ENCODE measurements around the gene CACNA1D. TPM values are rescaled to one million over a fixed set of nuclear protein-coding genes. Genes with fewer than 3 reads are reported as not detected.

CACNA1D gene
- total and polyA plus RNA-seq, 5 donors from 2014 or later: 0.03 to 0.44 TPM; not detected in 3

- H3K4me1 ChIP-seq (ENCODE audit: control insufficient read depth, insufficient read depth, low read length, poor library complexity, severe bottlenecking): peaks cover 3% of the 10 kb centered on the region
- no peaks in the 10 kb centered on the region for H3K9me3 Mint-ChIP-seq
- peaks cover 0 to 16% (median 4%) of the 10 kb centered on the region in 4 donors for H3K4me1 Mint-ChIP-seq
- no peaks in the 10 kb centered on the region for H3K9me3 ChIP-seq (ENCODE audit: control insufficient read depth in 2 of 2, low read length in 2 of 2)
- H3K27me3 ChIP-seq (ENCODE audit: control insufficient read depth, insufficient read depth, low read length): peaks cover 26% of the 10 kb centered on the region
- no peak overlapping the region for H3K27ac ChIP-seq (ENCODE audit: insufficient read depth, low read length, poor library complexity, severe bottlenecking)
- H3K4me3 ChIP-seq (ENCODE audit: low read depth, low read length): no peak overlapping the region
- H3K36me3 ChIP-seq (ENCODE audit: control insufficient read depth, insufficient read depth, low read length): no peaks in the 10 kb centered on the region
- ATAC-seq (ENCODE audit: low read depth in 2 of 2): no peak
- H3K27ac Mint-ChIP-seq: no peak overlapping the region
- peaks cover 73% of the 10 kb centered on the region for H3K27me3 Mint-ChIP-seq
- peak overlapping the region in 3 of 4 donors; percentile 2 to 37 (median 7) for H3K4me3 Mint-ChIP-seq
- DNase-seq: no peak
- no peaks in the 10 kb centered on the region for H3K36me3 Mint-ChIP-seq
Observed at GRCh38 chr3:53496392-53496670, 1.9 kb downstream of the CACNA1D start.

- Histone ChIP-seq H3K36me3 (ENCODE audit: control insufficient read depth, insufficient read depth, low read length) (no peaks in the 10 kb centered on the region), H3K9me3 (ENCODE audit: control insufficient read depth in 2 of 2, low read length in 2 of 2) (no peaks in the 10 kb centered on the region), H3K27me3 (ENCODE audit: control insufficient read depth, insufficient read depth, low read length) (peaks cover 26% of the 10 kb centered on the region), H3K27ac (ENCODE audit: insufficient read depth, low read length, poor library complexity, severe bottlenecking) (no peak overlapping the region), H3K4me3 (ENCODE audit: low read depth, low read length) (no peak overlapping the region), H3K4me1 (ENCODE audit: control insufficient read depth, insufficient read depth, low read length, poor library complexity, severe bottlenecking) (peaks cover 3% of the 10 kb centered on the region)
- ATAC-seq (ENCODE audit: low read depth in 2 of 2) (no peak), DNase-seq (no peak)
- H3K36me3 Mint-ChIP-seq: no peaks in the 10 kb centered on the region
- peaks cover 0 to 16% (median 4%) of the 10 kb centered on the region in 4 donors for H3K4me1 Mint-ChIP-seq
- H3K4me3 Mint-ChIP-seq: no peak overlapping the region
- no peak overlapping the region for H3K27ac Mint-ChIP-seq
- no peaks in the 10 kb centered on the region for H3K9me3 Mint-ChIP-seq
- H3K27me3 Mint-ChIP-seq: peaks cover 71% of the 10 kb centered on the region
Observed at GRCh38 chr3:53496984-53497383, 2.6 kb downstream of the CACNA1D start.

GRCh38 chr3:53498806-53499641 is 4.6 kb downstream of the CACNA1D start:
- peaks cover 0 to 12% (median 2%) of the 10 kb centered on the region in 4 donors for H3K4me1 Mint-ChIP-seq
- Histone ChIP-seq H3K4me1 (ENCODE audit: control insufficient read depth, insufficient read depth, low read length, poor library complexity, severe bottlenecking) (peaks cover 2% of the 10 kb centered on the region), H3K9me3 (ENCODE audit: control insufficient read depth in 2 of 2, low read length in 2 of 2) (no peaks in the 10 kb centered on the region), H3K36me3 (ENCODE audit: control insufficient read depth, insufficient read depth, low read length) (no peaks in the 10 kb centered on the region), H3K27ac (ENCODE audit: insufficient read depth, low read length, poor library complexity, severe bottlenecking) (no peak overlapping the region), H3K27me3 (ENCODE audit: control insufficient read depth, insufficient read depth, low read length) (peaks cover 25% of the 10 kb centered on the region), H3K4me3 (ENCODE audit: low read depth, low read length) (no peak overlapping the region)
- no peak for DNase-seq
- no peak overlapping the region for H3K4me3 Mint-ChIP-seq
- H3K9me3 Mint-ChIP-seq: no peaks in the 10 kb centered on the region
- H3K27me3 Mint-ChIP-seq: peaks cover 56% of the 10 kb centered on the region
- no peak for ATAC-seq (ENCODE audit: low read depth in 2 of 2)
- no peaks in the 10 kb centered on the region for H3K36me3 Mint-ChIP-seq
- no peak overlapping the region for H3K27ac Mint-ChIP-seq

GRCh38 chr3:53500165-53500777 is 5.9 kb downstream of the CACNA1D start:
- H3K4me3 ChIP-seq (ENCODE audit: low read depth, low read length): no peak overlapping the region
- no peaks in the 10 kb centered on the region for H3K9me3 Mint-ChIP-seq
- no peaks in the 10 kb centered on the region for H3K36me3 Mint-ChIP-seq
- DNase-seq (no peak), ATAC-seq (ENCODE audit: low read depth in 2 of 2) (no peak)
- H3K27me3 ChIP-seq (ENCODE audit: control insufficient read depth, insufficient read depth, low read length): peaks cover 25% of the 10 kb centered on the region
- H3K4me1 ChIP-seq (ENCODE audit: control insufficient read depth, insufficient read depth, low read length, poor library complexity, severe bottlenecking): no peaks in the 10 kb centered on the region
- no peak overlapping the region for H3K27ac Mint-ChIP-seq
- no peaks in the 10 kb centered on the region for H3K36me3 ChIP-seq (ENCODE audit: control insufficient read depth, insufficient read depth, low read length)
- no peaks in the 10 kb centered on the region for H3K9me3 ChIP-seq (ENCODE audit: control insufficient read depth in 2 of 2, low read length in 2 of 2)
- H3K27ac ChIP-seq (ENCODE audit: insufficient read depth, low read length, poor library complexity, severe bottlenecking): no peak overlapping the region
- H3K4me3 Mint-ChIP-seq: no peak overlapping the region
- H3K4me1 Mint-ChIP-seq: peaks cover 0 to 9% (median 2%) of the 10 kb centered on the region in 4 donors
- H3K27me3 Mint-ChIP-seq: peaks cover 56% of the 10 kb centered on the region

GRCh38 chr3:53501178-53501577 is 6.8 kb downstream of the CACNA1D start:
- ATAC-seq (ENCODE audit: low read depth in 2 of 2) (no peak), DNase-seq (no peak)
- Histone ChIP-seq H3K36me3 (ENCODE audit: control insufficient read depth, insufficient read depth, low read length) (no peaks in the 10 kb centered on the region), H3K9me3 (ENCODE audit: control insufficient read depth in 2 of 2, low read length in 2 of 2) (no peaks in the 10 kb centered on the region), H3K4me1 (ENCODE audit: control insufficient read depth, insufficient read depth, low read length, poor library complexity, severe bottlenecking) (no peaks in the 10 kb centered on the region), H3K27ac (ENCODE audit: insufficient read depth, low read length, poor library complexity, severe bottlenecking) (no peak overlapping the region), H3K4me3 (ENCODE audit: low read depth, low read length) (no peak overlapping the region), H3K27me3 (ENCODE audit: control insufficient read depth, insufficient read depth, low read length) (peaks cover 29% of the 10 kb centered on the region)
- no peaks in the 10 kb centered on the region for H3K9me3 Mint-ChIP-seq
- no peak overlapping the region for H3K27ac Mint-ChIP-seq
- no peaks in the 10 kb centered on the region for H3K36me3 Mint-ChIP-seq
- H3K4me3 Mint-ChIP-seq: no peak overlapping the region
- H3K4me1 Mint-ChIP-seq: peaks cover 0 to 4% (median 1%) of the 10 kb centered on the region in 4 donors
- H3K27me3 Mint-ChIP-seq: peaks cover 53% of the 10 kb centered on the region

- Histone ChIP-seq H3K27me3 (ENCODE audit: control insufficient read depth, insufficient read depth, low read length) (peaks cover 15% of the 10 kb centered on the region), H3K4me3 (ENCODE audit: low read depth, low read length) (no peak overlapping the region), H3K27ac (ENCODE audit: insufficient read depth, low read length, poor library complexity, severe bottlenecking) (no peak overlapping the region), H3K9me3 (ENCODE audit: control insufficient read depth in 2 of 2, low read length in 2 of 2) (no peaks in the 10 kb centered on the region), H3K4me1 (ENCODE audit: control insufficient read depth, insufficient read depth, low read length, poor library complexity, severe bottlenecking) (no peaks in the 10 kb centered on the region), H3K36me3 (ENCODE audit: control insufficient read depth, insufficient read depth, low read length) (no peaks in the 10 kb centered on the region)
- Mint-ChIP-seq H3K9me3 (peaks cover 0 to 2% (median 0%) of the 10 kb centered on the region in 7 donors), H3K27me3 (peaks cover 38% of the 10 kb centered on the region), H3K4me1 (no peaks in the 10 kb centered on the region), H3K27ac (no peak overlapping the region), H3K36me3 (no peaks in the 10 kb centered on the region), H3K4me3 (no peak overlapping the region)
- DNase-seq (no peak), ATAC-seq (ENCODE audit: low read depth in 2 of 2) (no peak)
Observed at GRCh38 chr3:53502737-53503136, 8.3 kb downstream of the CACNA1D start.

GRCh38 chr3:53503195-53503594 is 8.8 kb downstream of the CACNA1D start:
- H3K4me1 Mint-ChIP-seq: no peaks in the 10 kb centered on the region
- H3K27me3 Mint-ChIP-seq: peaks cover 38% of the 10 kb centered on the region
- H3K27ac Mint-ChIP-seq: no peak overlapping the region
- H3K4me3 ChIP-seq (ENCODE audit: low read depth, low read length): no peak overlapping the region
- no peaks in the 10 kb centered on the region for H3K36me3 ChIP-seq (ENCODE audit: control insufficient read depth, insufficient read depth, low read length)
- H3K9me3 ChIP-seq (ENCODE audit: control insufficient read depth in 2 of 2, low read length in 2 of 2): no peaks in the 10 kb centered on the region
- H3K9me3 Mint-ChIP-seq: peaks cover 0 to 2% (median 0%) of the 10 kb centered on the region in 7 donors
- H3K27ac ChIP-seq (ENCODE audit: insufficient read depth, low read length, poor library complexity, severe bottlenecking): no peak overlapping the region
- DNase-seq (no peak), ATAC-seq (ENCODE audit: low read depth in 2 of 2) (no peak)
- no peaks in the 10 kb centered on the region for H3K4me1 ChIP-seq (ENCODE audit: control insufficient read depth, insufficient read depth, low read length, poor library complexity, severe bottlenecking)
- no peaks in the 10 kb centered on the region for H3K36me3 Mint-ChIP-seq
- no peak overlapping the region for H3K4me3 Mint-ChIP-seq
- H3K27me3 ChIP-seq (ENCODE audit: control insufficient read depth, insufficient read depth, low read length): peaks cover 15% of the 10 kb centered on the region
